Measurements from ENCODE around the gene ALG9.

DNA sequence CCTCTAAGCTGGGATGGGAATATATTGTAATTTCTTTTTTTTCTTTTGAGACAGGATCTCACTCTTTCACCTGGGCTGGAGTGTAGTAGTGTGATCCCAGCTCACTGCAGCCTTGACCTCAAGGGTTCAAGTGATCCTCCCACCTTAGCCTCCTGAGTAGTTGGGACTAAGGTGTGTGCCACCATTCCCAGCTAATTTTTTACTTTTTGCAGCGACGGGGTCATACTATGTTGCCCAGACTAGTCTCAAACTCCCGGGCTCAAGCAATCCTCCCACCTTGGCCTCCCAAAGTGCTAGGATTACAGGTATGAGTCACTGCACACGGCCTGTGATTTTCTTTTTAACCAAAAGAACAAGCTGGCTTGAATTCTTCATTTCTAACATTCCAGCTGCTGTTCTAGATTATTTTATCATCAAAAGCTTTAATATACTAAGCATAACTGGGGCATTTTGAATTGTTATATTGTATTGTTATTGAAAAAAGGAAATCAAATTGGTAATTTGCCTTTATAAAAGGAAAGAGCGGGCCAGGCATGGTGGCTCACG is 78.4 kb downstream of the ALG9 start:
- TF ChIP-seq CTCF (optimal IDR thresholded peaks at IDR 0.05 in 1 of 3, IDR thresholded peaks at IDR 0.05 in 1 of 3, conservative IDR thresholded peaks at IDR 0.05 in 1 of 3; ENCODE audit: extremely low read depth in 1 of 3, insufficient read depth in 2 of 3, low read length in 3 of 3) (no peak), EZH2 (IDR thresholded peaks at IDR 0.05; ENCODE audit: low read length) (no peak)
